GM18526 (cell line): ENCODE measurements around the gene SEC31B.

Source experiments
- POLR2A ChIP-seq: IDR thresholded peaks from 3 replicates; pipeline ENCODE4 v1.6.1; 2011; ENCODE audit not compliant: insufficient read length; ENCODE audit errors: extremely low read depth

SEC31B gene

DNA sequence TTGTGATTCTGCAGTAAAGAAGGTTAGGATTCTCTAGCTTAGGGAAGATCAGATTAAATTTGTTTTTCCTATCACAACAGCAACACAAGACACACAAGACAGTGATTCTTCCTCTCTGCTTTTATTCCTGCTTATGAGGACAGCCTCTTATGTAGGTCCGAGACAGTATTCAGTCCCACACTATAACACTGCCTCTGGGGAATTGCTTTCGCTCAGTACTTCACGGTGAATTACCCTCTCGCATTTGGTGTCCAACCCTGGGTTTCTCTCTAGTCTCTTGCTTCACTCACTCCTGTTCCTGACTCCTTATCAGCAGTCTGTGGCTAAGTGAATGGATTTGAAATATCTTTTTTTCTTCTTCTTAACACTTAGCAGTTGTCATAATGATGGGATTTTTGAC lies 17.8 kb upstream of the SEC31B start:
- no peak for TF ChIP-seq POLR2A

DNA sequence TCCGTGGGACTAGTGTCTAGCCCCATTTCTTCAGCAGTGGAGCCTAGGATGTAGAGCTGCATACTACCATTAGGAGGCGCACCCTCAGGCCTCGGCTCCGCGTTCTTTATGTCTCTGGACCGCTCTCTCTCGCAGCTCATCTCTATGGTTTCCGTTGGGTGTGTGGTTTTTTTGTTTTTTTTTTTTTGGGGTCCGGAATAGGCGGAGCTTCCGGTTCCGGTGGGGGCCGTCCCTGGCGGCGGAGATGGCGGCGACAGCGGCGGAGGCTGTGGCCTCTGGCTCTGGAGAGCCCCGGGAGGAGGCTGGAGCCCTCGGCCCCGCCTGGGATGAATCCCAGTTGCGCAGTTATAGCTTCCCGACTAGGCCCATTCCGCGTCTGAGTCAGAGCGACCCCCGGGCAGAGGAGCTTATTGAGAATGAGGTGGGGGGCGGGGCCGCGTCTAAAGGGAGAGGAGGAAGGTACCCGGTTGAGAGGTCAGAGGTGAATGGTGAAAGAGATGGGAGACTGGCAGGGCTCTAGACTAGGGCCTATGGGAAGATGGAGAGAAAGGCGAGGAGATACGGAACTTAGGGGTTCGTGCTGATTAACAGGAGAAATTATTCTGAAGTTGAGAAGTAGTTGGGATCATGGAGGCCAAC lies 16.2 kb upstream of the SEC31B start, which contains the start of gene HIF1AN:
Gene HIF1AN, plus strand, starts transcription at position 229 of the 639 bp plus-strand sequence. Its CDS starts 16 bp downstream, at position 245.
- peak; percentile 97 for TF ChIP-seq POLR2A

DNA sequence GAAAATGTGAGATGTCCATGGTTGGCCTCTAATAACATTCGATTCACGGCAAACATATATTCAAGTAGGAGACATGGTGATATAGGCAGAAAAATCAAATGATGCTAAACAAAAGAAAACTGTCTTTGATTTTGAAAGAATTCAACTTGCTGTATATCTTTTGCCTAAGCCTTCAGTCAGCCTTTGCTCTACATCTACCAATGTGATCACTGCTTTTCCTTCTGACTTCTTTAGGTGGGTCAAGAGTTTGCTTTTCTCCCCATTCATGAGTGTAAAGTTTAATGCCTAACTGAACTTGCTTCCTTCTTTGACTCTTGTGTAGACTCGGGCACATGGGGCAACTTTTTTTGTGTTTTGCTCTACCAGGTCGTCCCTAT lies 15.7 kb upstream of the SEC31B start:
- no peak for TF ChIP-seq POLR2A

DNA sequence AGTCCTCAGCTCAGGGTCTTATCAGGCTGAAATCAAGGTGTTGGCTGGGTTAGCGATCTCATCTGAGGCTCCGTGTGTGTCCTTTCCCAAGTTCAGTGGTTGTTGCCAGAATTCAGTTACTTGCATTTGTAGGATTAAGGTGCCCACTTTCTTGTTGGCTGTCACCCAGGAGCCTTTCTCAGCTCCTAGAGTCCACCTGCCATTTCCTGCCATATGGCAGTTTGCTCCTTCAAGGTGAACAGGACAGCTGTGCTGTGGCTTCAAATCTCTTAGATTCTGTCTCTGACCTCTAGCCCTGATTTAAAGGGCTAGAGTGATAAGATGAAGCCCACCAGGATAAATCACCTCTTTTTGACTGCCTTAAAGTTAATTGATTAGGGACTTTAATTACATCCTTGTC lies 15.1 kb upstream of the SEC31B start:
- no peak for TF ChIP-seq POLR2A

DNA sequence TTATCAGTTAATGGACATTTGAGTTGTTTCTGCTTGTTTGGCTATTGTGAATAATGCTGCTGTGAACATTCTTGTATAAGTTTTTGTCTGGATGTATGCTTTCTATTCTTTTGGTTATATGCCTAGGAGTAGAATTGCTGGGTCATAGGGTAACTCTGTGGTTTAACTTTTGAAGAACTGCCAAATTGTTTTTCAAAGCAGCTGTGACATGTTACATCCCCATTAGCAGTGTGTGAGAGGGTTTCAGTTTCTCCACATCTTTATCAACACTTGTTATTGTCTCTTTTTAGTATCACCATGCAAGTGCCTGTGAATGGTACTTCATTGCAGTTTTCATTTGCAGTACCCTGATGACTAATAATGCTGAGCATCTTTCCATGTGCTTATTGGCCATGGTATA lies 12.1 kb upstream of the SEC31B start:
- TF ChIP-seq POLR2A: no peak

DNA sequence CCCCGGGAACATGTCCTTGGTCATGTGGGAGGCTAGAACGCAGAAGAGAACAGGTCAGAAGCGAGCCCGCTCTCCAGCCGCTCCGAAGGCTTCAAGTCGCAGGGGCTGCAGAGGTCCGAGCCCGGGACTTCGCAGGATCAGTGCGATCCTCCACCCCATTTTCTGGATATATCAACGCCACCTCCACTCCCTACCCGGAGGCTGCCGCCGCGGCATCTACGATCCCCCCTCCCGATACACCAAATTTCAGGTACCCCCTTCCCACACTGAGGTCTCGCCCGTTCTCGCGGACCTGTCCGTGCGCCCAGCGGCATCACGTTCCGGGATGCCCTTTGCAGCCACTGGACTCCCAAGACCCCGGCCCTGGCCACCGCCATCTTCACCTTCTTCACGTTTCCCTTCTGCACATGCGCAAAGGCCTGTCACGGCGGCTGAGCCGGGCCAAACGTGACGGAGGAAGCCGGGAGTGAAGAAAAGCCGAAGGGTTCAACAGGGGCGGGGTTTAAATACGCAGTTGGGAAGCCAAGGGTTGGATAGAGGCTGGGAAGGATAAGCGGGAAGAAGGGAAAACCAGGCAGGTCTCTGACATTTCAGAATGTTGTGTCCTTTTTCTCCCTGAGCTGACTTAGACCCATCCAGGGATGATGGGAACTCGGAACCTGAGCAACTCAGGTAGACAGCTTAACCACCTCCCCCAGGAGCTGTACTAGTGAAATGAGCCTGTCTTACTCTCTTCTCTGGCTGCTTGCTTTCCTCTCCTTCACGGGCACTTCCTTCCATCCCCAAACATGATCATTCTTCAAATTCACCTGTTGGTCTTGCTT lies 10.0 kb upstream of the SEC31B start, which contains the start of gene NDUFB8:
Gene NDUFB8, minus strand, starts transcription at position 397 of the 824 bp plus-strand sequence. Its CDS starts 20 bp downstream, at position 377.
- TF ChIP-seq POLR2A: peak; percentile 77

DNA sequence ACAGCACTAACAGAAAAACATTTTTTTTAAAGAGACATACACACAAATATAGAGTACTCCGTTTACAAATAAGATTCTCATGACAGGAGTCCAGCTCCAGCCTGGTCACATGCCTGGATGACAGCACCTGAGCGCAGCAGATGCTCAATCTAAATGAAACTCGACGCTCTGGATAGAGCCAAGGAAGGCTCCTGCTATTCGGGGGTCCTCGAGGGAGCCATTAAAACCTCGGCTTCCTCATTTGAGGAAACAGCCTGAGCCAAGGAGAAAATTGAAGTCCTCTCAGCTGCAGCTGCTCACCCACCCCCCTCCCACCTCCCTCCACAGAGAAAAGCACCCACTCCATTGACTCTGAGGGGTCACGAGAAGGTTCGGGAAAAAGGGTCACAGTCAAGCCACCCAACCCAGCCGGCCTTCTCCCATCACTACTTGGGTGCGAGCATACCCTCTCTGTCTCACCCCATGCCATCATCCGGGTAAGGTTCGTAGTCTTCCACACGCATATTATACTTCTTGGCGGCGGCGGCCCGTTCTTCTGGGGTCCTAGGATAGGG lies 9.3 kb upstream of the SEC31B start:
- no peak for TF ChIP-seq POLR2A

DNA sequence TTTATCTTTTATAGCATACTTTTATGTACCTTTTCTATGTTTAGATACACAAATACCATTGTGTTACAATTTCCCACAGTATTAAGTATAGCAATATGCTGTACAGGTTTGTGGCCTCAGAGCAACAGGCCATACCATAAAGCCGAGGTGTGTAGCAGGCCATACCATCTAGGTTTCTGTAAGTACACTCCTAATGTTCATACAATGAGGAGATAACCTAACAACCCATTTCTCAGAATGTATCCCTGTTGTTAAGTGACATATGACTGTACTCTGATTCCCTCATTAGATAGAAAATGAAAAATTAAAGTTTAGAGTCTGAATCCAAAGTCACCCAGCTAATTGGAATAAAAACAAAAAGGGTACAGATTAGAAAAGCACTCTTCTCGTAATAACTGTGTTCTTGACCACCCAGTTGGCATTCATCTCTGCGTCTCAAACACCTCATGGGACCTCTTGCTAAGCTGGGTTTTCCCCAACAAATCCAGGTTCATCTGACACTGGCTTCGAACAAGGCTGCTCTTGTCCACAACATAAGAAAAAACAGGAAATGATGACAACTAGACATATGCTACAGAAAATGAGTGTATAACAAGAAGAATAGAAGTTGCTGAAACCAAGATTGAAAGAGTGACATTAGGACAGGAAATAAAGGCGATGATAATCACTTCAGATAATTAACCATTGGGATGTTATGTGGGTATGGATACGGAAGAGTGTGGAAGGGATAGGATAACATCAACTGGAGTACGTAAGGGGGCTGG lies 8.6 kb upstream of the SEC31B start:
- TF ChIP-seq POLR2A: no peak

DNA sequence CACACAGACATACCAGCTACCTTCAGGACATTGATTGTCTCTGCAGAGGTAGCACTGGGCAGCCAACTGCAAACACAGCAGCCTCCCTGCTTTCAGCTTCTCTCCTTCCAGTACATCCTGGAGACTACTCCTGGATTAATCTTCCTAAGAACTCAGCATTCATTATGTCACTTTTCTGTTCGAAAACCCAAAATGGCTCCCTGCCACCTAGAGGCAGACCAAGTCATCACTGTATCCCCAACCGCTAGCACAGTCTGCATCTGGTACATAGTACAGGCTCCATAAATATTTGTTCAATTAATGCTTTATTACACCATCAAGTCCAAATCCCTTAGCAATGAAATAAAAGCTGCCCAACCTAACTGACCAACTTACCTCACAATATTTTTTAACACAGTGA lies 5.0 kb upstream of the SEC31B start:
- TF ChIP-seq POLR2A: no peak

DNA sequence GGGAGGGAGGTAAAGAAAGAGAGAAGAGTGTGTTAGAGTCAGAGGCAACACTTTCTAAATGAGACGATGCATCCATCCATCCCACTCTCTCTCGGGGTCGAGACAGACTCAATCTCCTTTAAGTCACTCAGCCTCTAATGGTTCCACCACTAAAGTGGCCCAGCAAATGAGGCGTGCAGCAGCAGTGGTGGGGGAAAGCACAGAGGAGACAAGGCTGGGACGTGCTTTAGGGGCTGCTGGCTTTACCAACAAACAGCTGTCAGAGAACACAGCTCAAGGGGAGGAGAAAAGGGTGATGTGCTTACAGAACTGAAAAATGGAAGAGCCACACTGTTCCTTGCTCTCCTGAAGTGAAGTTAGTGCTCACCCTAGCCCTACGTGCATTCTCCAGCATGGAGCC lies 4.5 kb upstream of the SEC31B start:
- TF ChIP-seq POLR2A: no peak

DNA sequence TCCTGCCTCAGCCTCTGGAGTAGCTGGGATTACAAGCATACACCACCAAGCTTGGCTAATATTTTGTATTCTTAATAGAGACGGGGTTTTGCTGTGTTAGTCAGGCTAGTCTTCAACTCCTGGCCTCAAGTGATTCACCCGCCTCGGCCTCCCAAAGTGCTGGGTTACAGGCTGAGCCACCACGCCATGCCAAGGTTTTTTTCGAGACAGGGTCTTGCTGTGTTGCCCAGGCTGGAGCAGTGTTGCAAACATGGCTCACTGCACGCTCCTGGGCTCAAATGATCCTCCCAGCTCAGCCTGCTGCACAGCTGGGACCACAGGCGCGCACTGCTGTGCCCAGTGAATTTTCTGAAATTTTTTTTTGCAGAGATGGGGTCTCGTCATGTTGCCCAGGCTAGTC lies 3.3 kb upstream of the SEC31B start:
- TF ChIP-seq POLR2A: no peak

DNA sequence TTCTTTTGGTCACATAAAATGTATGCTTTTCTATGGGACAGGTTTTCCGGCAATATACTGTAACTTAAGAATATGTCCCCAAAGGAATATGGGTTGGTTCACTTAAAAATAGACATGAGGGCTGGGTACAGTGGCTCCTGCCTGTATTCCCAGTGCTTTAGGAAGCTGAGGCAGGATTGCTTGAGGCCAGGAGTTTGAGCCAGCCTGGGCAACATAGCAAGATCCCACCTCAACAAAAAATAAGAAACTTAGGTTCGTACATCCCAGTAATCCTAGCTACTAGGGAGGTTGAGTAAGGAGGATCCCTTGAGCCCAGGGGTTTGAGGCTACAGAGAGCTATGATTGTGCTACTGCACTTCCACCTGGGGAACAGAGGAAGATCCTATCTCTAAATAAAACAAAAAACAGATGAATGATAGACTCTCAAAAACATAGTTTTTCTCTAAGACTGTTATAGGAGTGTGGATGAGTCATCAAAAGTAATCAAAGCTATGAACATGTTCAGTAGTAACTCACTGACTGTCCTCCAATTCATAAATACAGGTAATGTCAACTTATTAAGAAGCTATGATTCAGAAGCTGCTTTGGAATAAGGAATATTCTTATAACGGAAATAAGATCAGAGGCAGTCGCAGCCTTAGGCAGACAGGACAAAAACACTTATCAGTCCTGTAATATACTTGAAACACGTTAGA lies 2.6 kb upstream of the SEC31B start:
- no peak for TF ChIP-seq POLR2A

DNA sequence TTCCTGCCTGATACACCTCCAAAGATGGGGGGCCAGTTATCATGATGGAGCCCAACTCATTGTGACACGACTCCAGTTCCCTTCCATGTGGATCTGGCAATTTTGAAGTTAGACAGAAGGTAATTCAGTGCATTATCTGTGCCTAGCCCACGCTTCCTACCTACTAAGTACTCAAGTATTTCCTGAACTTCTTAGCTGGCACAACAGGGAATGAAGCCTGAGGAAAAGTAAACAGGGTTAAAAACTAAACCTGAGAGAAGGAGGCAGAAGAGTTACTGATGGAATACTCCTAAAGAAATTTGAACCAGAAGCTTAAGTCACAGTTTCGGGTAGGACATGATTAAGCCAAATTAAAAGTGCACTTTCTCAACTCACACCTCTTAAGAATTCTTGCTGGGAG lies 1.1 kb upstream of the SEC31B start:
- TF ChIP-seq POLR2A: no peak

DNA sequence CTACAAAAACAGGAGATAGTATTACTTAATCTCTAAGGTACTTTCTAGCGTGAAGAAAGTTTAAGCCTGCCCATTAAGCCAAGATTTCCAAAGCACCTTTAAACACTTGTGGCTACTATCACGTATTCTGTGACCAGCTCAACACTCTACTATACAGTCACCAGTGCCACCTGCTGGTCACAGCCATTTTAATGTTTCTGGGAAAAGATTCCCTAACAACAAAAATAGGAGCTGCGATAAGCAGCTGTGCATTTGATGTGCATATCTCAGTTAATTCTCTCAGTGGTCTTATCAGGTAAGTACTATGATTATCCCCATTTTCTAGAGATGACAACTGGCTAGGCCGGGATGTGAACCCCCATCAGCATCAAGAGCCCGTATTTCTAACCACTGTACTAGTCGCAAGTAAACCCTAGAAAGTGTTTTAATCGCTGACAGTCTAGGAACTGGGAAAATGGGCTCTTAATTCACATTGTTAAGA lies 860 bp downstream of the SEC31B start:
- no peak for TF ChIP-seq POLR2A

DNA sequence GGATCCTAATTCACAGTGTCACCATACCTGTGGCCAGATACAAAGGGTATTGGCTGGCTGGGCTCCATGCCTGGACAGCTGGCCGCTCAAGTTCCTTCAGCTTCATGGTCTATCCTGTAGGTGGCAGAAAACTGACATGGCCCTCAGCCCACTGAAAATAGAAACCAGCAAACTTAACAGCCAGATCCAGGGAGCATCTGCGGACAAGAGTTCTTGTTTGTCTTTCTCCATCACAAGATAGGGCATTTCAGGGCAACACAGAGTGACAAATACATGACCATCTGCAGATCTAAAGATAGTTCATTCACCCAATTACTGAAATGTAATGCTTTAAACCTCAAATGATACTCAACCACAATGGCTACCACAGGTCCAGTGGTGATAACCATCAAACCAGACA lies 2.8 kb downstream of the SEC31B start:
- TF ChIP-seq POLR2A: no peak
